ENCODE results near the gene MALRD1. TPM values are rescaled to one million over a fixed set of nuclear protein-coding genes. Genes with fewer than 3 reads are reported as not detected.

MALRD1 gene
- total RNA-seq, 1 experiment from 2014 or later = not detected

- POLR2A ChIA-PET = no interaction called here
- in situ Hi-C loops (cut with HindIII; ENCODE audit: low pct_unique_long_range_greater_than_20kb, low sequenced_read_pairs) = no loop called here
- no peak for TF ChIP-seq POLR2AphosphoS5 (IDR thresholded peaks at IDR 0.05; ENCODE audit: low read depth, low read length)
- TF ChIP-seq REST (IDR thresholded peaks at IDR 0.05; ENCODE audit: insufficient read depth in 1 of 2, low read depth in 2 of 2, low read length in 1 of 2) = no peak
- no peak for TF ChIP-seq SIN3A (IDR thresholded peaks at IDR 0.05; ENCODE audit: borderline replicate concordance, insufficient read depth, low read depth, low read length)
- TF ChIP-seq CTCF (IDR thresholded peaks at IDR 0.05) = no peak
- no peak for TF ChIP-seq TCF7L2 (IDR thresholded peaks at IDR 0.05; ENCODE audit: low read depth, low read length)
- no peak overlapping the region for H3K27ac ChIP-seq (ENCODE audit: low read length)
- no peak overlapping the region for H3K4me3 ChIP-seq (ENCODE audit: low read depth in 2 of 2, low read length in 2 of 2)
- intact Hi-C loops (cut with micrococcal nuclease; ENCODE audit: unreplicated experiment) = no loop called here
- DNase-seq (ENCODE audit: low read depth, low spot score) = no peak
- no peaks in the 10 kb centered on the region for H3K27me3 ChIP-seq (ENCODE audit: control insufficient read depth, insufficient read depth, low read length)
- no peaks in the 10 kb centered on the region for H3K36me3 ChIP-seq (ENCODE audit: control insufficient read depth, insufficient read depth, low read length)
- CTCF ChIA-PET = no interaction called here
- H3K4me1 ChIP-seq (ENCODE audit: control insufficient read depth, insufficient read depth, low read length) = no peaks in the 10 kb centered on the region
- no TSS peak for BruUV-seq (replicated peaks)
- H3K9me3 ChIP-seq (ENCODE audit: control insufficient read depth, insufficient read depth, low read depth, low read length) = no peaks in the 10 kb centered on the region
- no peak for ATAC-seq
These were observed 172.6 kb downstream of the MALRD1 start for GRCh38 chr10:19221216-19221615.

GRCh38 chr10:19226025-19226424 is 177.4 kb downstream of the MALRD1 start:
- in situ Hi-C loops (cut with HindIII; ENCODE audit: low pct_unique_long_range_greater_than_20kb, low sequenced_read_pairs) = no loop called here
- POLR2A ChIA-PET = no interaction called here

More at GRCh38 chr10:19226025-19226424, 177.4 kb downstream of the MALRD1 start:
- DNase-seq (ENCODE audit: low read depth, low spot score) = no peak
- Histone ChIP-seq H3K4me1 (ENCODE audit: control insufficient read depth, insufficient read depth, low read length) (no peaks in the 10 kb centered on the region), H3K36me3 (ENCODE audit: control insufficient read depth, insufficient read depth, low read length) (no peaks in the 10 kb centered on the region), H3K4me3 (ENCODE audit: low read depth in 2 of 2, low read length in 2 of 2) (no peak overlapping the region), H3K9me3 (ENCODE audit: control insufficient read depth, insufficient read depth, low read depth, low read length) (no peaks in the 10 kb centered on the region), H3K27me3 (ENCODE audit: control insufficient read depth, insufficient read depth, low read length) (no peaks in the 10 kb centered on the region), H3K27ac (ENCODE audit: low read length) (no peak overlapping the region)
- intact Hi-C loops (cut with micrococcal nuclease; ENCODE audit: unreplicated experiment) = no loop called here
- TF ChIP-seq TCF7L2 (IDR thresholded peaks at IDR 0.05; ENCODE audit: low read depth, low read length) (no peak), POLR2AphosphoS5 (IDR thresholded peaks at IDR 0.05; ENCODE audit: low read depth, low read length) (no peak), SIN3A (IDR thresholded peaks at IDR 0.05; ENCODE audit: borderline replicate concordance, insufficient read depth, low read depth, low read length) (no peak), CTCF (IDR thresholded peaks at IDR 0.05) (no peak), REST (IDR thresholded peaks at IDR 0.05; ENCODE audit: insufficient read depth in 1 of 2, low read depth in 2 of 2, low read length in 1 of 2) (no peak)
- ATAC-seq = no peak
- BruUV-seq (replicated peaks) = no TSS peak
- CTCF ChIA-PET = no interaction called here

Measured in Panc1 (cell line).